Omental fat pad (tissue), 4 donors: ENCODE measurements around the gene RAMACL. TPM values are rescaled to one million over a fixed set of nuclear protein-coding genes. Genes with fewer than 3 reads are reported as not detected.
"Not testable (repeated sequence)": the region's sequence is repeated elsewhere in the genome, so short reads cannot be mapped to it uniquely, and the experiment has no call there.

Experiments used
- ATAC-seq: fragments of 150-250 bp; one replicate; pipeline ENCODE4 v1.9.1; 2016; ENCODE audit warnings: mild to moderate bottlenecking, moderate library complexity; ENCODE audit not compliant: low FRiP score
- DNase-seq: peaks from one replicate; pipeline ENCODE4 v3.0.0-alpha.2; 2019; ENCODE audit warnings: low spot score
- total RNA-seq, 4 donors: library from RNA; depleted of rRNA; stranded (reverse); fragments of >200 nt; gene quantifications; one replicate each; pipeline ENCODE4 v1.1.0, GENCODE V29; 2016
- TF ChIP-seq, protein P1 (sequence below), 3 donors: fragments of 450-650 bp; IDR thresholded peaks; one replicate each; pipeline ENCODE4 v1.5.1; 2016 to 2017; ENCODE audit warnings: antibody characterized with exemption in 3 of 3, mild to moderate bottlenecking in 3 of 3, moderate library complexity in 2 of 3

The RAMACL gene
- total RNA-seq: 10 to 100 TPM in 1 of 4 donors, 1 to 10 TPM in 3; 1.9 to 10.9 (median 4.6) TPM

DNA sequence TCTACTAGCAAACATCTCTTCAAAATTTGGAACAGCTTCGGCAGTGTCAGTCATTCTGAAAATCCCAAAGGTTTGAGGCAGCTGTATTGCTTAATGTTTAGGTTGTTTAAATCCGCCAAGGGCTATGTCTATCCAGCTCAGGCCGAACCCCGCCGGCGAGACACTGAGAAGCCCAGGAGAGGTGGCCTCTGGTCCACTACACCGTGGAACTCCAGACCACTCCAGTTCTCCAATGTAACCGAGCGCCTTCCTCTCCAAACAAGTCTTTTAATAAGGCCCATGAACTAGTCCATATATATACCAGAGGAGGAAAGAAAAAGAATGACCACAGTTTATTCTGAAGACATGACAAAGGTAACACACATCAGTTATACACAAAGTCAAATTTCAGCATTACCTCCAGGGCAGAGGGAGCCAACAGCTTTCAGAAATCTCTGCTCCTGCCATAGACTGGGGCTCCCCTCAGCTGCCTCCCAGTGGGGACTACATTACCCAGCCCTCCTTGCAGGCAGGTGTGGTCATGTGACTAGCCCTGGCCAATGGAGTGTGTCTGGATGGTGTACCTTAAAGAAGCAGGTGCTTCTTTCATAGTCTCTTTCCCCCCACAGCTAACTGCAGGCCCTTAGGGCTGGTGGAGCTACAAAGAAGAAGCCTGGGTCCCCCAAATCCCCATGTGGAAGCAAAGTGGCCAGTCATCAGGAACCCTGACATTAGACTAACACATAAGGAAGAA is at the start of gene RAMACL:
RAMACL (minus strand) TSS at position 255 of the 733 bp plus-strand sequence; CDS start at position 54, 201 bp downstream.
- TF ChIP-seq, protein P1, sequence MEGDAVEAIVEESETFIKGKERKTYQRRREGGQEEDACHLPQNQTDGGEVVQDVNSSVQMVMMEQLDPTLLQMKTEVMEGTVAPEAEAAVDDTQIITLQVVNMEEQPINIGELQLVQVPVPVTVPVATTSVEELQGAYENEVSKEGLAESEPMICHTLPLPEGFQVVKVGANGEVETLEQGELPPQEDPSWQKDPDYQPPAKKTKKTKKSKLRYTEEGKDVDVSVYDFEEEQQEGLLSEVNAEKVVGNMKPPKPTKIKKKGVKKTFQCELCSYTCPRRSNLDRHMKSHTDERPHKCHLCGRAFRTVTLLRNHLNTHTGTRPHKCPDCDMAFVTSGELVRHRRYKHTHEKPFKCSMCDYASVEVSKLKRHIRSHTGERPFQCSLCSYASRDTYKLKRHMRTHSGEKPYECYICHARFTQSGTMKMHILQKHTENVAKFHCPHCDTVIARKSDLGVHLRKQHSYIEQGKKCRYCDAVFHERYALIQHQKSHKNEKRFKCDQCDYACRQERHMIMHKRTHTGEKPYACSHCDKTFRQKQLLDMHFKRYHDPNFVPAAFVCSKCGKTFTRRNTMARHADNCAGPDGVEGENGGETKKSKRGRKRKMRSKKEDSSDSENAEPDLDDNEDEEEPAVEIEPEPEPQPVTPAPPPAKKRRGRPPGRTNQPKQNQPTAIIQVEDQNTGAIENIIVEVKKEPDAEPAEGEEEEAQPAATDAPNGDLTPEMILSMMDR (IDR thresholded peaks at IDR 0.05): no peak
- DNase-seq: no peak
- no peak for ATAC-seq

DNA sequence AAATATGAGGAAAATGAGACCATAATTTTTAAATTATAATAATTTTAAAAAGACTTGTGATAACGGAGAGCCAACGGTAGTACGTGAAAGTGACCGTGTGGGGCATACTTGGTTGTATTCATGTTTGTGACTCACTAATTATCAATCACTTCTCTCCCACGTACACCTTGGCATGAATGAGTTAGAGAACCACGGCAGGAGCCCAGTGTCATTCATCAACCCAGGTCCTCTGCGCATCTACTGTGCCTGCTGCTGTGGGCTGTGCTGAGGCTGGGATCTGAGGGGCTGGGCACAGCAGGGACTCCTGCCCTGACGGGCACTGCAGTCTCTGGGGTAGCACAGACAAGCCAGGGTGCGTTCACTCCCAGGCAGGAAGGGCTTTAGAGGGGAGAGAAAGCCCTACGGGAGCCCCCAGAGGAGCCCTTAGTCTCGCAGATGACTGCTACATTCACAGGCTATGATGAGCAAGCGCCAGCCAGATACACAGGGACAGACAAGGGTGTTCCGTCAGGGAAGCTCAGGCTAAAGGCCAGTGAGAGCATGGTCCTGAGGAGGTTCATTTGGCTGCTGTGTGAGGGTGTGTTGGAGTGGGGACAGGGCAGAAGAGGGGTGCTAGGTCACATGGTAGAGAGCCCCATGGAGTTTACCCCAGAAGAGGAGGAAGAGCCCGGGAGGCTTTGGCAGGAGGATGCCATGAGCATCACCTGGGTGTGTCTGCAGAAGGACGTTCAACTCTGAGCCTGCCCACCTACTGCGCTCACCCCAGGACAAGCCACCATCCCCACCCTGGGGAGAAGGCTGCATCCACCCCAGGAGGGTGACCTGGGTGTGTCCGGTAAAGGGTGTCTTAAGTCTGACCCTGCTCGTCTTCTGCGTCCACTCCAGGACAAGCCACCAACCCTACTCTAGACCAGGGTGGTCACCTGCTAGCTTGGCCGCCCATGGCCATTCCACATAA is 48.8 kb upstream of the RAMACL start:
- DNase-seq (no peak), ATAC-seq (no peak)
- TF ChIP-seq, protein P1 (IDR thresholded peaks at IDR 0.05): no peak

DNA sequence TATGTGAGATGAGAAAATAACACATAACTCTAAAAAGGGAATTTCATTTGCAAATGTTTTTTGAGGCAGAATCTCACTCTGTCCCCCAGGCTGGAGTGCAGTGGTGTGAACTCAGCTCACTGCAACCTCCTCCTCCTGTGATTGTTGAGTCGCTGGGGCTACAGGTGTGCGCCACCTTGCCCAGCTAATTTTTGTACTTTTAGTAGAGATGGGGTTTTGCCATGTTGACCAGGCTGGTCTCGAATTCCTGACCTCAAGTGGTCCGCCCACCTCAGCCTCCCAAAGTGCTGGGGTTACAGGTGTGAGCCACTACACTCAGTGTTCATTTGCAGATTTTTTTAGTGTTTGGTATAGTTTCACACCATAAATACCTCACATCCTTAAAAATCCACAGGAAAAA is 48.1 kb upstream of the RAMACL start:
- not testable (repeated sequence) for ATAC-seq, DNase-seq

DNA sequence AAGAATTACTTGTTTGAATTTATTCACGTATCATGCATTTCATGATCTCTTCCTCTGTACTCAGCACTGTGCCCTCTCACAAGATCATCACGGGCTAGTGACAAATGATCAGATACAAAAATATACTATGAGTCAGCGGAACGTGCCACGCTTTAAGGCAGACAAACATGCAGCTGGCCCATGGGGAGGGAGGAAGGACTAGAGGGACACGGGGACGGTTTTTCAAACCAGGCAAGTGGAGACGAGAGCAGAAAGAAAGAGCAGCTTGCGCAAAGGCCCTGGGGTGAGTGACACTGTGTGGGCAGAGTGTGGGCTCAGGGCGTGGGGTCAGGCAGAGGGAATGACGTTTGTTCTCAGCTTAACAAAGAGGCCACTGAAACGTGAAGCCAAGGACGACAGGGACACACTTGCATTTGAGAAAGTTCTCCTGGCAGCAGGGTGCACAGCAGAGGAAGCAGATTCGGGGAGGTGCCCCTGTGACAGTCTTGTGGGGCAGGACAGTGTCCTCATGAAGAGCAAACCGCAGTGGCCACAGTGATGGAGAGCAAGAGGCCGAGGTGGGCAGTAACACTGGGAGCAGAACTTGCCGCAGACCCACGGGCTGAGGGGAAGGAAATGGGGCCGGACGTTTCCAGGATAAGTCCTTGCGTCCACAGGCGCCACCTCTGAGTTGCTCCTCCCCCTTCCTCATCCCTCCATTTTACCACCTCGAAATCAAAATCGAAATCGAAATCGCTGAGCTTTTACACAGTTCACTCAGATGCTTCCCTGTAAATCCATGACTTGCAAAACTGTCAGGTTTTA is 47.5 kb upstream of the RAMACL start:
- TF ChIP-seq, protein P1 (IDR thresholded peaks at IDR 0.05): no peak
- ATAC-seq: no peak

DNA sequence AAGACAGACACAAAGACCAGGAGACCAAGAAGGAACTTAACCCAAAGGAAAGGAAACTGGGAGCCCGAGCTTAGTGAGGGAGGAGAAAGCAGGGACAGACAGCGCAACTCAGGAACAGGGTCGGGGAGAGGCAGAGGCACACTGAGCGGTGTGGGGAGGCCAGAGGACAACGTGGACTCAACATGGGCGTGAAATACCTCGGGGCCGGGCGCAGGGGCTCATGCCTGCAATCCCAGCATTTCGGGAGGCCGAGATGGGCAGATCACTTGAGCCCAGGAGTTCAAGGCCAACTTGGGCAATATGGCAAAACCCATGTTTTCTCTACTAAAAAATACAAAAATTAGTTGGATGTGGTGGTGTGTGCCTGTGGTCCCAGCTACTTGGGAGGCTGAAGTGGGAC is 46.3 kb upstream of the RAMACL start:
- no peak for ATAC-seq
- TF ChIP-seq, protein P1 (IDR thresholded peaks at IDR 0.05): no peak
- no peak for DNase-seq

More for the DNA sequence above, 47.5 kb upstream of the RAMACL start:
- DNase-seq: no peak

DNA sequence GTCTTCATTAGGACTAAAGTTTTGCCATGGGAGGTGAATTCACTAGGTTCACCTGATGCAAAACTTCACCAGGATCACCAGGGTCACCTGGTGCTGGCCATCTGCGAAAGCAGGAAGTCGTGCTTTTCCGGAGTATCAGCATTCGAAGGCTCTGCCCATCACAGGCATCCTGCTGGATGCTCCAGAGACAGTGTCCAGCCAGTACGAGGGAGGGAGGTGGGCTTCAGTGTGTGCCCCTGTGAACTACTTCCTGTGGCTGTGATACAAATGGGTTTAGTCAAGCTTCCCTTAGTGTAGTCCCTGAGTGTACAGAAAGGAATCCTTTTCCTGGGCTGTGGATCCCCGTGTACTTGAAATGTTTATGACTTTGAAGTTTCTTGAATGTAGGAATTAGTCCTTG is 44.0 kb upstream of the RAMACL start:
- no peak for ATAC-seq
- TF ChIP-seq, protein P1 (IDR thresholded peaks at IDR 0.05): no peak
- DNase-seq: no peak

DNA sequence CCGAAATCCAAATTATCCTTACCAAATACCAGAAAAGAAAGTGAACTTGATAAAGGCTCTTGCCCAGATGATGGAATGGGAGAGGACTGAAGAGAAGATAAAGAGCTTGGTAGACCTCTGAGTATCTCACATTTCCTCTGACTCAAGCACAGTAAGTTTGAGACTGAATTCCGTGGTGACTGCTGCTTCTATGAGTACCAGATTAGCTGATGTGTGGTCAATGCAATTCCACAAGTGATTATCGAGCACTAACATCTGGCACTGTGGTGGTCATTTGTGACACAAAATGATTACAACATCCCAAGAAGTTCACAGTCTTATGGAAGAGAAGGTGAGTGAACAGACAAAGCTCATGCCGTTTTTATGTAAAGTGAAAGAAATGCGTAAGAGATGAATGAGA is 43.1 kb upstream of the RAMACL start:
- TF ChIP-seq, protein P1 (IDR thresholded peaks at IDR 0.05): no peak
- ATAC-seq: no peak

More for the DNA sequence above, 43.1 kb upstream of the RAMACL start:
- no peak for DNase-seq
